ENCODE measurements around the gene MRAP. TPM values are rescaled to one million over a fixed set of nuclear protein-coding genes. Genes with fewer than 3 reads are reported as not detected.

Gene MRAP
- total RNA-seq, 4 donors from 2014 or later: not detected

DNA sequence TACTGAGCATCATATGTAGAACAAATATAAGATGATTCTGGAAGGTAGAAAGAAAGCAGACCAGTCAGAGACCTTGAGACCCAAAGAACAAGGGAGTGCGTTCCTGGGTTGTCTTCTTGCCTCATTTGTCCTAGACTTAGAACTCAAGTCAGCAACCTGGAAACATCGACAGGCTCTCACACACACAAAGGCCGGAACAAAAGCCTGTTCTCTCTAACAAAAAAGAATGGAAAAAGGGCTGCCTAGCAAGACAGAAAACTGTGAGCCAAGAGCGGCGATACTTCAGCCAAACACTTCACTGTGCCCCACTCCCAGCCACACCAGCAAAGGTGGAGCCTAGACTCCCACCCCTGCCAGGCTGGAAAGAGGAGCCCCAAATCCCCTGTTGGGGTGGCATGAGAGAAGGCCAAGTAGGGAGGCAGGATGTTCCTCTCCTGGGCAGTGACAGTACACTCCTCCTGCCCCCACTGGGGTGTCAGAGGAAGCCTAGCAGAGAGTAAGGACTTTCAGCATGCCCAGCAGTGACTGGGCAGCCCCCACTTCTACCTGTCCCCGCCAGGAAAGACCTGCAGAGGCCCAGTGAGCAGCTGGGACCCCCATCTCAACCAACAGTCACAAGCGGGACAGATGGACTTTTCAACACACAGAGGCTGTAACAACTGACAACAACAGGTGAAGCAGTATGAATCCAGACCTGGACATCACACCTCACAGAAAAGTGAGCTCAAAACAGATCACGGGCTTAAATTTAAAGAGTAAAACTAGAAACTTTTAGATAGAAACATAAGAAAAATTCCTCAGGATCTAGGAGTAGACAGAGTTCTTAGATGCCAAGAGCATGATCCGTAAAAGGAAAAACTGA lies 33.0 kb downstream of the MRAP start:
- Histone ChIP-seq H3K9me3 (no peaks in the 10 kb centered on the region), H3K27me3 (no peaks in the 10 kb centered on the region), H3K36me3 (peaks cover 0 to 58% of the 10 kb centered on the region in 2 donors), H3K27ac (peak overlapping the region in 3 of 4 donors; percentile 17 to 87 (median 86)), H3K4me3 (no peak overlapping the region), H3K4me1 (peaks cover 4 to 36% (median 19%) of the 10 kb centered on the region in 3 donors)
- no peak for ATAC-seq
- 87 to 92% methylated on average over 2 to 7 of the region's 9 CpGs for WGBS, 2 donors (ENCODE audit: low coverage in 1 of 2)
- no peak for TF ChIP-seq POLR2A (IDR thresholded peaks at IDR 0.05)
- no peak for TF ChIP-seq POLR2AphosphoS5 (IDR thresholded peaks at IDR 0.05)
- TF ChIP-seq, protein P1, sequence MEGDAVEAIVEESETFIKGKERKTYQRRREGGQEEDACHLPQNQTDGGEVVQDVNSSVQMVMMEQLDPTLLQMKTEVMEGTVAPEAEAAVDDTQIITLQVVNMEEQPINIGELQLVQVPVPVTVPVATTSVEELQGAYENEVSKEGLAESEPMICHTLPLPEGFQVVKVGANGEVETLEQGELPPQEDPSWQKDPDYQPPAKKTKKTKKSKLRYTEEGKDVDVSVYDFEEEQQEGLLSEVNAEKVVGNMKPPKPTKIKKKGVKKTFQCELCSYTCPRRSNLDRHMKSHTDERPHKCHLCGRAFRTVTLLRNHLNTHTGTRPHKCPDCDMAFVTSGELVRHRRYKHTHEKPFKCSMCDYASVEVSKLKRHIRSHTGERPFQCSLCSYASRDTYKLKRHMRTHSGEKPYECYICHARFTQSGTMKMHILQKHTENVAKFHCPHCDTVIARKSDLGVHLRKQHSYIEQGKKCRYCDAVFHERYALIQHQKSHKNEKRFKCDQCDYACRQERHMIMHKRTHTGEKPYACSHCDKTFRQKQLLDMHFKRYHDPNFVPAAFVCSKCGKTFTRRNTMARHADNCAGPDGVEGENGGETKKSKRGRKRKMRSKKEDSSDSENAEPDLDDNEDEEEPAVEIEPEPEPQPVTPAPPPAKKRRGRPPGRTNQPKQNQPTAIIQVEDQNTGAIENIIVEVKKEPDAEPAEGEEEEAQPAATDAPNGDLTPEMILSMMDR (IDR thresholded peaks at IDR 0.05): no peak
- no peak for TF ChIP-seq EP300 (IDR thresholded peaks at IDR 0.05)

DNA sequence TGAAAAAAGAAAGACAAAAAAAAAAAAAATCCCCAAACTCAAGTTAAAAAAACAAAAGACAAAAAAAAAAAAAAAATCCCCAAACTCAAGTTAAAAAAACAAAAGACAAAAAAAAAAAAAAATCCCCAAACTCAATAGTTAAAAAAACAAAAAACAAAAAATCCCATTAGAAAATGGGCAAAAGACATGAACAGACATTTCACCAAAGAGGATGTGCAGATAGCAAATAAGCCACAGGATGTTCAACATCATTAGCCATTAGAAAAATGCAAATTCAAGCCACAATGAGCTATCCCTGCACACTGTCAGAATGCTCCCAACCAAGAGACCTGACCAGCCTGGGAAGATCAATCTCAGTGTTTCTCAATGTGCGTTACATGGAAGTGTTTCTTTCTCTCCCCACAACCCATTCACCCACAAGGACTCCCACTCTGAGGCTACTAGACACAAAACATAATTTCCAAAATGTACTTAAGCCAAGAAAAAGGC lies 33.9 kb downstream of the MRAP start:
- H3K27ac ChIP-seq: no peak overlapping the region
- H3K4me3 ChIP-seq: no peak overlapping the region
- H3K9me3 ChIP-seq: no peaks in the 10 kb centered on the region
- no peaks in the 10 kb centered on the region for H3K27me3 ChIP-seq
- no peak for ATAC-seq
- peaks cover 4 to 41% (median 19%) of the 10 kb centered on the region in 3 donors for H3K4me1 ChIP-seq
- WGBS, 2 donors (ENCODE audit: low coverage in 1 of 2): 100% methylated on average over 1 of the region's 1 CpG
- TF ChIP-seq EP300 (IDR thresholded peaks at IDR 0.05): no peak
- TF ChIP-seq, protein P1 (IDR thresholded peaks at IDR 0.05): no peak
- TF ChIP-seq POLR2AphosphoS5 (IDR thresholded peaks at IDR 0.05): no peak
- TF ChIP-seq POLR2A (IDR thresholded peaks at IDR 0.05): no peak
- peaks cover 0 to 63% of the 10 kb centered on the region in 2 donors for H3K36me3 ChIP-seq

DNA sequence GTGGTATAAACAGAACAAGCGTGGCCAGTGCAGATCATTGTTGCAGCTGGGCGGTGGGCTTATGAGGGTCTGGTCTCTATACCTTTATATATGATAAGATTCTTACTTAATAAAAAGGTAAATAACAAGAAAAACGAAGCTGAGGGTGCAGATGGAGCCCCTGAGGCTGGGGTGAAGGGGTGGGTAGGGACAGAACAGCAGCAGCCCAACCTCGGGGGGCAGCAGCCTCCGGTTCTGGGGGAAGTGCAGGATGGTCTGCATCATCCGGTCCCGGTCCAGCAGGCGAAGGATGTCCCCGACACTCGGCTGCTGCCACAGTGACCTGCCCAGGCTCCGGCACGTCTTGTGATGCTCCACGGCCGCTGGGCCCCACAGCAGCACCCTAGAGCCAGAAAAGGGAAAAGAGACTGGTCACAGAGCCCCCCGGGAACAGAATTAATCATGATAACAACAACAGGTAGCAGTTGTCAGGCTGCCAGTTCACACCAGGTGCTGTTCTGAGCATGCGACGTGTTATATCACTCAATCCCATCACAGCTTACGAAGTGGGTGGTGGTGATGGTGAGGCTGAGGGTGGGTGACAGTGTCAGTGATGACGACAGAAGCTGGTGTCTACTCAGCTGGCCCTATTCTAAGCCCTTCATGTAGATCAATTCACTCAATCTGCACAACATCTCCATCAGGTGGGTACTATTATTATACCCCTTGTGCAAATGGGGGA lies 35.5 kb downstream of the MRAP start:
- Histone ChIP-seq H3K4me1 (peaks cover 0 to 25% (median 7%) of the 10 kb centered on the region in 3 donors), H3K4me3 (no peak overlapping the region), H3K27ac (peak overlapping the region in 1 of 4 donors; percentile 34), H3K27me3 (no peaks in the 10 kb centered on the region), H3K36me3 (peaks cover 0 to 79% of the 10 kb centered on the region in 2 donors), H3K9me3 (no peaks in the 10 kb centered on the region)
- WGBS, 2 donors (ENCODE audit: low coverage in 1 of 2): 86 to 93% methylated on average over 8 to 11 of the region's 19 CpGs
- TF ChIP-seq, protein P1 (IDR thresholded peaks at IDR 0.05): no peak
- no peak for TF ChIP-seq EP300 (IDR thresholded peaks at IDR 0.05)
- TF ChIP-seq POLR2A (IDR thresholded peaks at IDR 0.05): no peak
- no peak for TF ChIP-seq POLR2AphosphoS5 (IDR thresholded peaks at IDR 0.05)
- ATAC-seq: no peak

DNA sequence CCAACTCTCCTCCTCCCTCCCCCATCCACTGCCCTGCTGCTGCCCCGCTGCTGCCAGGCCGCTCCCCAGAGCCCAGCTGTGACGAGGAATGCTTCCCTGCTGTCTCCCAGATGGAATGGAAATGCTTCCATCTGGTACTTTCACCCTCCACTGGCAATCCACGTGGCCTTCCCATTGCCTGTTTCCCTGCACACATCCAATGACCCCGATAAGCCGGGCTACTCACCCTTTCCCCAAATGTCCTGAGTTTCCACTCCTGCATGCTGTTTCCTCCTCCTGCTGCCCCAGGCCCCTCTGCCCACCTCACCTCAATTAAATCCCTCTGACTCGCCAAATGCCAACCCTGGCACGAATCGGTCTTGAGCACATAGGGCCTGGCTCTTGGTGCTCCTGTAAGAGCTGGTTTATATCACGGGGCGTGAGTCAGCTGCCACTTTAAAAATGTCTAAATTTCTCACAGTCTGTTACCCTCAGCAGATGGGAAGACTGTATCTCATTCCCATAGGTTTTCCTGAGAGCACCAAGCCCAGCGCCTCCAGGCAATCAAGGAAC lies 36.4 kb downstream of the MRAP start:
- 75 to 77% methylated on average over 9 to 10 of the region's 12 CpGs for WGBS, 2 donors (ENCODE audit: low coverage in 1 of 2)
- peak overlapping the region in 2 of 4 donors; percentile 34 to 46 for H3K27ac ChIP-seq
- peaks cover 0 to 16% (median 0%) of the 10 kb centered on the region in 3 donors for H3K4me1 ChIP-seq
- H3K36me3 ChIP-seq: peaks cover 0 to 89% of the 10 kb centered on the region in 2 donors
- H3K4me3 ChIP-seq: no peak overlapping the region
- TF ChIP-seq EP300 (IDR thresholded peaks at IDR 0.05) (no peak), POLR2AphosphoS5 (IDR thresholded peaks at IDR 0.05) (no peak), POLR2A (IDR thresholded peaks at IDR 0.05) (no peak)
- TF ChIP-seq, protein P1 (IDR thresholded peaks at IDR 0.05): no peak
- ATAC-seq: no peak
- H3K9me3 ChIP-seq: no peaks in the 10 kb centered on the region
- no peaks in the 10 kb centered on the region for H3K27me3 ChIP-seq

All from gastroesophageal sphincter (tissue), 4 donors.